ENCODE results near the gene SMIM36.
"Not testable (repeated sequence)": the region's sequence is repeated elsewhere in the genome, so short reads cannot be mapped to it uniquely, and the experiment has no call there.

Gene SMIM36

GRCh38 chr17:55424893-55425540 lies 86.2 kb downstream of the SMIM36 start:
- H3F3A ChIP-seq (ENCODE audit: insufficient read depth, low read length), result no peaks in the 10 kb centered on the region
- H3K9me3 ChIP-seq (ENCODE audit: low read length), result no peaks in the 10 kb centered on the region
- peak overlapping the region; percentile 63 for H3K4me2 ChIP-seq (ENCODE audit: low read length)
- H3K27ac ChIP-seq (ENCODE audit: low read depth, low read length, poor library complexity, severe bottlenecking), result peak overlapping the region; percentile 95
- no peak for TF ChIP-seq EZH2 (IDR thresholded peaks at IDR 0.05; ENCODE audit: borderline replicate concordance, low read length)
- no peak for TF ChIP-seq CTCF (IDR thresholded peaks at IDR 0.05; ENCODE audit: low read length)
- H3K79me2 ChIP-seq (ENCODE audit: insufficient read depth, low read length), result peaks cover 13% of the 10 kb centered on the region
- H3K9ac ChIP-seq (ENCODE audit: low read length), result peak overlapping the region; percentile 54
- 0 out of 2 replicates have a peak overlapping the region, but pooled peaks have one; percentile 12 for H2AFZ ChIP-seq (ENCODE audit: low read length)
- H3K36me3 ChIP-seq (ENCODE audit: insufficient read depth, low read length), result no peaks in the 10 kb centered on the region
- peaks cover 69% of the 10 kb centered on the region for H3K4me1 ChIP-seq (ENCODE audit: insufficient read depth, low read length, severe bottlenecking)
- H3K9me2 ChIP-seq (ENCODE audit: low read depth, low read length), result no peaks in the 10 kb centered on the region
- H3K4me3 ChIP-seq (ENCODE audit: low read depth, low read length, poor library complexity, severe bottlenecking), result peak overlapping the region; percentile 30
- no peaks in the 10 kb centered on the region for H3K27me3 ChIP-seq (ENCODE audit: insufficient read depth, low read length)
- no peaks in the 10 kb centered on the region for H4K20me1 ChIP-seq (ENCODE audit: insufficient read depth, low read length)

GRCh38 chr17:55423535-55423934 lies 87.7 kb downstream of the SMIM36 start:
- no peaks in the 10 kb centered on the region for H3K9me2 ChIP-seq (ENCODE audit: low read depth, low read length)
- no peaks in the 10 kb centered on the region for H4K20me1 ChIP-seq (ENCODE audit: insufficient read depth, low read length)
- TF ChIP-seq EZH2 (IDR thresholded peaks at IDR 0.05; ENCODE audit: borderline replicate concordance, low read length), result no peak
- H3K9ac ChIP-seq (ENCODE audit: low read length), result peak overlapping the region; percentile 8; the same call in 1 of the 2 replicates
- no peaks in the 10 kb centered on the region for H3K27me3 ChIP-seq (ENCODE audit: insufficient read depth, low read length)
- H3K4me1 ChIP-seq (ENCODE audit: insufficient read depth, low read length, severe bottlenecking), result peaks cover 81% of the 10 kb centered on the region
- 0 out of 2 replicates have a peak, but pooled peaks cover 3% of the 10 kb centered on the region for H3F3A ChIP-seq (ENCODE audit: insufficient read depth, low read length)
- peak overlapping the region; percentile 36; the same call in 1 of the 2 replicates for H3K4me2 ChIP-seq (ENCODE audit: low read length)
- no peaks in the 10 kb centered on the region for H3K9me3 ChIP-seq (ENCODE audit: low read length)
- H2AFZ ChIP-seq (ENCODE audit: low read length), result peak overlapping the region; percentile 86; the same call in 1 of the 2 replicates
- H3K27ac ChIP-seq (ENCODE audit: low read depth, low read length, poor library complexity, severe bottlenecking), result peak overlapping the region; percentile 95
- H3K79me2 ChIP-seq (ENCODE audit: insufficient read depth, low read length), result peaks cover 28% of the 10 kb centered on the region
- H3K4me3 ChIP-seq (ENCODE audit: low read depth, low read length, poor library complexity, severe bottlenecking), result peak overlapping the region; percentile 8
- peaks cover 11% of the 10 kb centered on the region for H3K36me3 ChIP-seq (ENCODE audit: insufficient read depth, low read length)

GRCh38 chr17:55422828-55423164 lies 88.5 kb downstream of the SMIM36 start:
- not testable (repeated sequence) for H3K27me3 ChIP-seq (ENCODE audit: insufficient read depth, low read length); H3F3A ChIP-seq (ENCODE audit: insufficient read depth, low read length); H3K9me2 ChIP-seq (ENCODE audit: low read depth, low read length); H4K20me1 ChIP-seq (ENCODE audit: insufficient read depth, low read length); H3K9me3 ChIP-seq (ENCODE audit: low read length)
- Histone ChIP-seq H3K27ac (ENCODE audit: low read depth, low read length, poor library complexity, severe bottlenecking) (peak overlapping the region; percentile 95), H3K79me2 (ENCODE audit: insufficient read depth, low read length) (peaks cover 35% of the 10 kb centered on the region), H3K4me1 (ENCODE audit: insufficient read depth, low read length, severe bottlenecking) (peaks cover 77% of the 10 kb centered on the region), H2AFZ (ENCODE audit: low read length) (peak overlapping the region; percentile 86; the same call in 1 of the 2 replicates), H3K9ac (ENCODE audit: low read length) (peak overlapping the region; percentile 8; the same call in 1 of the 2 replicates), H3K4me2 (ENCODE audit: low read length) (peak overlapping the region; percentile 36; the same call in 1 of the 2 replicates), H3K4me3 (ENCODE audit: low read depth, low read length, poor library complexity, severe bottlenecking) (peak overlapping the region; percentile 8), H3K36me3 (ENCODE audit: insufficient read depth, low read length) (peaks cover 19% of the 10 kb centered on the region)

GRCh38 chr17:55421179-55421934 lies 89.9 kb downstream of the SMIM36 start, which contains the start of gene MMD:
TSS of gene MMD (minus strand) at chr17:55421835. CDS start at chr17:55421695, 140 bp downstream.
- Histone ChIP-seq H3K9ac (ENCODE audit: low read length) (peak within 1 kb of the TSS; percentile 97), H3K9me3 (ENCODE audit: low read length) (no peaks in the 10 kb centered on the region), H3K79me2 (ENCODE audit: insufficient read depth, low read length) (peaks cover 50% of the 10 kb centered on the region), H3K4me1 (ENCODE audit: insufficient read depth, low read length, severe bottlenecking) (peaks cover 63% of the 10 kb centered on the region), H3K36me3 (ENCODE audit: insufficient read depth, low read length) (peaks cover 30% of the 10 kb centered on the region), H3K9me2 (ENCODE audit: low read depth, low read length) (no peaks in the 10 kb centered on the region), H2AFZ (ENCODE audit: low read length) (peak within 1 kb of the TSS; percentile 57; the same call in 1 of the 2 replicates), H3K27me3 (ENCODE audit: insufficient read depth, low read length) (no peaks in the 10 kb centered on the region), H3F3A (ENCODE audit: insufficient read depth, low read length) (0 out of 2 replicates have a peak, but pooled peaks cover 3% of the 10 kb centered on the region), H3K4me3 (ENCODE audit: low read depth, low read length, poor library complexity, severe bottlenecking) (peak within 1 kb of the TSS; percentile 95), H4K20me1 (ENCODE audit: insufficient read depth, low read length) (no peaks in the 10 kb centered on the region), H3K27ac (ENCODE audit: low read depth, low read length, poor library complexity, severe bottlenecking) (peak within 1 kb of the TSS; percentile 95), H3K4me2 (ENCODE audit: low read length) (peak within 1 kb of the TSS; percentile 97)
- TF ChIP-seq CTCF (IDR thresholded peaks at IDR 0.05; ENCODE audit: low read length) (no peak), EZH2 (IDR thresholded peaks at IDR 0.05; ENCODE audit: borderline replicate concordance, low read length) (no peak)
